ENCODE results near the gene PRKACG.
"Not testable (repeated sequence)": the region's sequence is repeated elsewhere in the genome, so short reads cannot be mapped to it uniquely, and the experiment has no call there.

PRKACG gene

GRCh38 chr9:69014013-69014412, at the start of gene PRKACG:
Gene PRKACG, minus strand, starts transcription at chr9:69014113. Its CDS starts 21 bp downstream, at chr9:69014092.
- DNase-seq (ENCODE audit: low read depth): no peak

- DNase-seq (ENCODE audit: low read depth): no peak
Measured at GRCh38 chr9:69062195-69062594, 48.3 kb upstream of the PRKACG start.

GRCh38 chr9:69060766-69061165, 46.9 kb upstream of the PRKACG start:
- no peak for DNase-seq (ENCODE audit: low read depth)

- DNase-seq (ENCODE audit: low read depth): no peak
Measured at GRCh38 chr9:69058101-69058500, 44.2 kb upstream of the PRKACG start.

- no peak for DNase-seq (ENCODE audit: low read depth)
Measured at GRCh38 chr9:69056191-69056815, 42.4 kb upstream of the PRKACG start.

- DNase-seq (ENCODE audit: low read depth): no peak
Measured at GRCh38 chr9:69054989-69055388, 41.1 kb upstream of the PRKACG start.

- not testable (repeated sequence) for DNase-seq (ENCODE audit: low read depth)
Measured at GRCh38 chr9:69050936-69051335, 37.0 kb upstream of the PRKACG start.

GRCh38 chr9:69049094-69049493, 35.2 kb upstream of the PRKACG start:
- DNase-seq (ENCODE audit: low read depth): no peak

- DNase-seq (ENCODE audit: low read depth): no peak
Measured at GRCh38 chr9:69047371-69047770, 33.5 kb upstream of the PRKACG start.

- DNase-seq (ENCODE audit: low read depth): no peak
Measured at GRCh38 chr9:69046723-69047122, 32.8 kb upstream of the PRKACG start.

GRCh38 chr9:69045821-69046220, 31.9 kb upstream of the PRKACG start:
- DNase-seq (ENCODE audit: low read depth): no peak

GRCh38 chr9:69044240-69045219, 30.6 kb upstream of the PRKACG start:
- DNase-seq (ENCODE audit: low read depth): no peak

GRCh38 chr9:69040646-69041045, 26.7 kb upstream of the PRKACG start:
- no peak for DNase-seq (ENCODE audit: low read depth)

- DNase-seq (ENCODE audit: low read depth): no peak
Measured at GRCh38 chr9:69036799-69037198, 22.9 kb upstream of the PRKACG start.

- DNase-seq (ENCODE audit: low read depth): no peak
Measured at GRCh38 chr9:69036309-69036708, 22.4 kb upstream of the PRKACG start.

GRCh38 chr9:69035438-69036308, 21.8 kb upstream of the PRKACG start, which contains the start of gene FXN:
Gene FXN, plus strand, starts transcription at chr9:69035752. Its CDS starts 31 bp downstream, at chr9:69035783.
- DNase-seq (ENCODE audit: low read depth): peak; percentile 74

GRCh38 chr9:69034071-69034470, 20.2 kb upstream of the PRKACG start:
- DNase-seq (ENCODE audit: low read depth): no peak

GRCh38 chr9:69030851-69031645, 17.1 kb upstream of the PRKACG start:
- no peak for DNase-seq (ENCODE audit: low read depth)

- no peak for DNase-seq (ENCODE audit: low read depth)
Measured at GRCh38 chr9:69029535-69029934, 15.6 kb upstream of the PRKACG start.

- no peak for DNase-seq (ENCODE audit: low read depth)
Measured at GRCh38 chr9:69028754-69029153, 14.8 kb upstream of the PRKACG start.

- DNase-seq (ENCODE audit: low read depth): no peak
Measured at GRCh38 chr9:69027355-69028097, 13.6 kb upstream of the PRKACG start.
